MM.1S (cell line): ENCODE data around the gene DYRK3.

Source experiments
- DNase-seq: peaks from one replicate; pipeline ENCODE4 v3.0.0-alpha.2; 2015
- H2AFZ ChIP-seq: fragments of 300-600 bp; sonication (generic); 2 replicates; pipeline ENCODE4 v1.6.0; 2016; ENCODE audit warnings: antibody characterized with exemption, low read length
- H3F3A ChIP-seq: fragments of 300-600 bp; sonication (generic); 2 replicates; pipeline ENCODE4 v1.6.1; 2016; ENCODE audit warnings: mild to moderate bottlenecking, antibody characterized with exemption, low read length, moderate library complexity, mixed read lengths; ENCODE audit not compliant: insufficient read depth
- H3K27ac ChIP-seq: fragments of 300-600 bp; sonication (generic); 2 replicates; pipeline ENCODE4 v1.5.1; 2016; ENCODE audit warnings: mild to moderate bottlenecking, low read length
- H3K27me3 ChIP-seq: fragments of 300-600 bp; sonication (generic); replicated peaks from 2 replicates; pipeline ENCODE4 v1.6.0; 2016; ENCODE audit warnings: low read length; ENCODE audit not compliant: insufficient read depth
- H3K36me3 ChIP-seq: fragments of 300-600 bp; sonication (generic); replicated peaks from 2 replicates; pipeline ENCODE4 v1.6.1; 2016; ENCODE audit warnings: mild to moderate bottlenecking, low read length, mixed read lengths; ENCODE audit not compliant: insufficient read depth
- H3K4me1 ChIP-seq: fragments of 300-600 bp; sonication (generic); 2 replicates; pipeline ENCODE4 v1.6.1; 2016; ENCODE audit warnings: low read length, mixed read lengths
- H3K4me2 ChIP-seq: fragments of 300-600 bp; sonication (generic); 2 replicates; pipeline ENCODE4 v1.6.0; 2016; ENCODE audit warnings: low read depth, low read length
- H3K4me3 ChIP-seq: fragments of 300-600 bp; sonication (generic); 2 replicates; pipeline ENCODE4 v1.5.1; 2016; ENCODE audit warnings: low read length, mixed read lengths
- H3K79me2 ChIP-seq: fragments of 300-600 bp; sonication (generic); 2 replicates; pipeline ENCODE4 v1.6.1; 2016; ENCODE audit warnings: mixed run types, low read length, mixed read lengths
- H3K9ac ChIP-seq: fragments of 300-600 bp; sonication (generic); 2 replicates; pipeline ENCODE4 v1.6.1; 2016; ENCODE audit warnings: low read length, mixed read lengths
- H3K9me2 ChIP-seq: fragments of 300-600 bp; sonication (generic); replicated peaks from 2 replicates; pipeline ENCODE4 v1.6.1; 2016; ENCODE audit warnings: mild to moderate bottlenecking, low read length, mixed read lengths; ENCODE audit not compliant: insufficient read depth
- H3K9me3 ChIP-seq: fragments of 300-600 bp; sonication (generic); replicated peaks from 2 replicates; pipeline ENCODE4 v1.6.1; 2016; ENCODE audit warnings: mild to moderate bottlenecking, low read length, mixed read lengths; ENCODE audit not compliant: insufficient read depth
- H4K20me1 ChIP-seq: fragments of 300-600 bp; sonication (generic); 2 replicates; pipeline ENCODE4 v1.6.1; 2016; ENCODE audit warnings: mild to moderate bottlenecking, low read length, moderate library complexity, mixed read lengths; ENCODE audit not compliant: insufficient read depth
- CTCF ChIP-seq: fragments of 300-600 bp; sonication (generic); IDR thresholded peaks from 2 replicates; pipeline ENCODE4 v1.5.1; 2016; ENCODE audit warnings: antibody characterized with exemption, low read length, mixed read lengths
- EZH2 ChIP-seq: fragments of 300-600 bp; sonication (generic); optimal IDR thresholded peaks from 2 replicates; pipeline ENCODE3; 2017; ENCODE audit warnings: low read depth, mild to moderate bottlenecking, antibody characterized with exemption, low read length, mixed read lengths
- EZH2phosphoT487 ChIP-seq: fragments of 300-600 bp; sonication (generic); IDR thresholded peaks from 2 replicates; pipeline ENCODE4 v1.6.1; 2018; ENCODE audit warnings: antibody characterized with exemption, low read length

Gene DYRK3

GRCh38 chr1:206651958-206652890 lies 16.9 kb downstream of the DYRK3 start:
- Histone ChIP-seq H3K79me2 (no peaks in the 10 kb centered on the region), H3K27me3 (0 out of 2 replicates have a peak, but pooled peaks cover 1% of the 10 kb centered on the region), H3K27ac (no peak overlapping the region), H3K9me2 (no peaks in the 10 kb centered on the region), H2AFZ (no peak overlapping the region), H3K36me3 (no peaks in the 10 kb centered on the region), H3K4me3 (no peak overlapping the region), H3K9ac (no peak overlapping the region), H3F3A (no peaks in the 10 kb centered on the region), H3K4me1 (0 out of 2 replicates have a peak, but pooled peaks cover 3% of the 10 kb centered on the region), H3K4me2 (no peak overlapping the region), H4K20me1 (no peaks in the 10 kb centered on the region), H3K9me3 (no peaks in the 10 kb centered on the region)
- TF ChIP-seq CTCF (no peak), EZH2 (no peak), EZH2phosphoT487 (no peak)
- DNase-seq: no peak

GRCh38 chr1:206653715-206654459 lies 18.6 kb downstream of the DYRK3 start:
- 0 out of 2 replicates have a peak, but pooled peaks cover 4% of the 10 kb centered on the region for H3K27me3 ChIP-seq
- H3K27ac ChIP-seq: no peak overlapping the region
- H2AFZ ChIP-seq: no peak overlapping the region
- no peak overlapping the region for H3K4me3 ChIP-seq
- no peaks in the 10 kb centered on the region for H3K9me2 ChIP-seq
- H3F3A ChIP-seq: no peaks in the 10 kb centered on the region
- H4K20me1 ChIP-seq: no peaks in the 10 kb centered on the region
- no peak overlapping the region for H3K9ac ChIP-seq
- no peak for DNase-seq
- no peaks in the 10 kb centered on the region for H3K36me3 ChIP-seq
- no peaks in the 10 kb centered on the region for H3K9me3 ChIP-seq
- H3K4me2 ChIP-seq: no peak overlapping the region
- TF ChIP-seq EZH2: no peak
- no peak for TF ChIP-seq CTCF
- TF ChIP-seq EZH2phosphoT487: no peak
- peaks cover 10% of the 10 kb centered on the region for H3K4me1 ChIP-seq
- H3K79me2 ChIP-seq: no peaks in the 10 kb centered on the region

DNA sequence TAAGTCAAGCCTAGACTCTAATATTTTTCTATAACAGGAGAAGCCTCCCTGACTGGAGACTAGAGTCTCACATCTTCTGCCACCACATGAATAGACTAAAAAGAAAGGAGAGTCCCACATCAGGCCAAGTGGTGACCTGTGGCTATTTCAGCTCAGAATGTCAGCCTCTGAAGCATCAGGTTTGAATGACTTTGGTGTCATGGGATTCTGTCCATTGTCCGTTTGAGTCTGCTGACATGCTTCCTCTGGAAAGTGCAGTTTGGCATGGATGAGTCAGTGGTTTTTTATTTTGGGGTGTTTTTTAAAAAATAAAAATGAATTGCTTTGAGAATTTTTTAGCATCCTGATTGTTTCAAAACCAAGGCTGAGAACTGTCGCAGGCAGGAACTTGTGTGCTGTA lies 19.5 kb downstream of the DYRK3 start:
- Histone ChIP-seq H3K79me2 (no peaks in the 10 kb centered on the region), H3K9me2 (no peaks in the 10 kb centered on the region), H3K27ac (no peak overlapping the region), H3K9ac (no peak overlapping the region), H3K4me1 (peaks cover 12% of the 10 kb centered on the region), H3F3A (no peaks in the 10 kb centered on the region), H3K4me2 (no peak overlapping the region), H3K27me3 (0 out of 2 replicates have a peak, but pooled peaks cover 4% of the 10 kb centered on the region), H4K20me1 (no peaks in the 10 kb centered on the region), H3K36me3 (no peaks in the 10 kb centered on the region), H2AFZ (no peak overlapping the region), H3K9me3 (no peaks in the 10 kb centered on the region), H3K4me3 (no peak overlapping the region)
- TF ChIP-seq EZH2: no peak
- TF ChIP-seq EZH2phosphoT487: no peak
- no peak for TF ChIP-seq CTCF
- DNase-seq: no peak
